Body of pancreas (tissue), 4 donors: Measurements from ENCODE around the gene HES6.

Experiments
- CTCF ChIP-seq, 7 experiments: fragments of 450-650 bp in 4 of 7; fragments of 200-600 bp in 3 of 7; sonication (generic) in 3 of 7; IDR thresholded peaks; one replicate each; pipeline ENCODE4 v1.5.1; 2016 to 2019; ENCODE audit warnings: antibody characterized with exemption in 7 of 7
- POLR2A ChIP-seq, 3 donors: fragments of 450-650 bp; IDR thresholded peaks; one replicate each; pipeline ENCODE4 v1.6.1; 2016; ENCODE audit warnings: antibody characterized with exemption in 3 of 3, mild to moderate bottlenecking in 2 of 3

- TF ChIP-seq POLR2A (IDR thresholded peaks at IDR 0.05): no peak
- TF ChIP-seq CTCF (IDR thresholded peaks at IDR 0.05): no peak
These were observed 31.3 kb upstream of the HES6 start for GRCh38 chr2:238271061-238271554.
